ENCODE results near the gene OPCML.

- no peak for TF ChIP-seq CTCF (conservative IDR thresholded peaks at IDR 0.05 in 1 of 2, IDR thresholded peaks at IDR 0.05 in 1 of 2; ENCODE audit: extremely low read depth in 1 of 2, insufficient read depth in 1 of 2, low read depth in 1 of 2, low read length in 2 of 2)
- no peak for TF ChIP-seq EZH2 (IDR thresholded peaks at IDR 0.05; ENCODE audit: borderline replicate concordance, low read length)
Observed at GRCh38 chr11:133331031-133331430, 201.3 kb downstream of the OPCML start.

Data from mammary epithelial cell (primary cell).